IMR-90 (cell line): ENCODE measurements around the gene GPR137. TPM values are rescaled to one million over a fixed set of nuclear protein-coding genes. Genes with fewer than 3 reads are reported as not detected.
"Not testable (repeated sequence)": the region's sequence is repeated elsewhere in the genome, so short reads cannot be mapped to it uniquely, and the experiment has no call there.

ENCODE experiments used
- ATAC-seq: fragments of 200-7000 bp; cut with Tn5 transposase; 2 replicates; pipeline ENCODE4 v1.9.1; 2020; ENCODE audit warnings: low read depth, mild to moderate bottlenecking, moderate library complexity
- BruUV-seq: library from RNA; stranded (reverse); fragments of 400-500 nt; replicated peaks from 2 replicates; lab custom pipeline; 2021; lab: Mats Ljungman, UMichigan
- CTCF ChIA-PET: fragments of 300-600 bp; formaldehyde crosslinking; extraction: SDS; loops from one replicate; lab custom pipeline; 2021; ENCODE audit warnings: antibody characterized with exemption; lab: Yijun Ruan, JAX
- POLR2A ChIA-PET: fragments of 300-600 bp; sonication (Branson Sonifier 250); formaldehyde crosslinking; loops from one replicate; lab custom pipeline; 2022; ENCODE audit warnings: antibody characterized with exemption; ENCODE audit not compliant: unreplicated experiment; lab: Charles Lee
- DNase-seq: peaks from one replicate; pipeline ENCODE4 v3.0.0; 2013
- H2AFZ ChIP-seq: replicated peaks from 2 replicates; pipeline ENCODE3; 2013; ENCODE audit warnings: low read length, mild to moderate bottlenecking; ENCODE audit not compliant: poor library complexity
- H2AK5ac ChIP-seq: 2 replicates; pipeline ENCODE4 v1.6.1; 2013; ENCODE audit warnings: low read depth, low read length, inconsistent platforms
- H2AK9ac ChIP-seq: replicated peaks from 2 replicates; pipeline ENCODE3; 2013; ENCODE audit warnings: mild to moderate bottlenecking, low read depth, low read length, moderate library complexity; ENCODE audit not compliant: poor library complexity
- H2BK120ac ChIP-seq: 2 replicates; pipeline ENCODE4 v1.6.1; 2013; ENCODE audit warnings: low read depth, low read length, inconsistent platforms
- H2BK15ac ChIP-seq: 3 replicates; pipeline ENCODE4 v1.6.1; 2013; ENCODE audit warnings: low read depth, low read length, inconsistent platforms
- H2BK20ac ChIP-seq: 2 replicates; pipeline ENCODE4 v1.6.1; 2013; ENCODE audit warnings: low read depth, mild to moderate bottlenecking, inconsistent platforms, low read length, moderate library complexity
- H2BK5ac ChIP-seq: 2 replicates; pipeline ENCODE4 v1.6.1; 2013; ENCODE audit warnings: mild to moderate bottlenecking, low read depth, low read length, inconsistent platforms; ENCODE audit not compliant: poor library complexity, severe bottlenecking
- H3K14ac ChIP-seq: replicated peaks from 2 replicates; pipeline ENCODE4 v1.6.1; 2013; ENCODE audit warnings: low read depth, low read length, inconsistent platforms
- H3K18ac ChIP-seq: 2 replicates; pipeline ENCODE4 v1.6.1; 2013; ENCODE audit warnings: low read depth, low read length, control low read depth
- H3K23ac ChIP-seq: 2 replicates; pipeline ENCODE4 v1.6.1; 2013; ENCODE audit warnings: low read depth, low read length, inconsistent platforms
- H3K27ac ChIP-seq: 2 replicates; pipeline ENCODE4 v1.5.1; 2013; ENCODE audit warnings: mild to moderate bottlenecking, control low read depth, low read length; ENCODE audit not compliant: insufficient read depth
- H3K27me3 ChIP-seq: 2 replicates; pipeline ENCODE4 v1.6.1; 2013; ENCODE audit warnings: low read length; ENCODE audit not compliant: control insufficient read depth, insufficient read depth
- H3K36me3 ChIP-seq: 2 replicates; pipeline ENCODE4 v1.6.1; 2013; ENCODE audit warnings: low read length, mixed read lengths; ENCODE audit not compliant: control insufficient read depth, insufficient read depth
- H3K4ac ChIP-seq: 2 replicates; pipeline ENCODE4 v1.6.1; 2013; ENCODE audit warnings: low read depth, low read length, inconsistent platforms
- H3K4me1 ChIP-seq: 2 replicates; pipeline ENCODE4 v1.6.1; 2013; ENCODE audit warnings: low read length, mixed read lengths; ENCODE audit not compliant: control insufficient read depth, insufficient read depth
- H3K4me2 ChIP-seq: 2 replicates; pipeline ENCODE4 v1.6.1; 2013; ENCODE audit warnings: low read depth, mild to moderate bottlenecking, control low read depth, low read length, moderate library complexity
- H3K4me3 ChIP-seq: 2 replicates; pipeline ENCODE4 v1.5.1; 2013; ENCODE audit warnings: low read depth, mild to moderate bottlenecking, control low read depth, low read length, moderate library complexity; ENCODE audit not compliant: insufficient read depth
- H3K56ac ChIP-seq: 2 replicates; pipeline ENCODE4 v1.6.1; 2013; ENCODE audit warnings: low read length, inconsistent platforms; ENCODE audit not compliant: insufficient read depth; ENCODE audit errors: extremely low read depth
- H3K79me1 ChIP-seq, 2 experiments: 2 replicates each; pipeline ENCODE4 v1.6.1; 2013; ENCODE audit warnings: low read length in 2 of 2, inconsistent platforms in 1 of 2, low read depth in 1 of 2
- H3K9ac ChIP-seq: 2 replicates; pipeline ENCODE4 v1.6.1; 2013; ENCODE audit warnings: low read depth, low read length, control low read depth
- H3K9me1 ChIP-seq: 2 replicates; pipeline ENCODE4 v1.6.1; 2013; ENCODE audit warnings: low read length, inconsistent platforms; ENCODE audit not compliant: insufficient read depth
- H3K9me3 ChIP-seq: 2 replicates; pipeline ENCODE4 v1.6.1; 2013; ENCODE audit warnings: low read length; ENCODE audit not compliant: control insufficient read depth, insufficient read depth
- H4K20me1 ChIP-seq: 2 replicates; pipeline ENCODE4 v1.6.1; 2013; ENCODE audit warnings: low read length, inconsistent platforms; ENCODE audit not compliant: insufficient read depth
- H4K5ac ChIP-seq: 2 replicates; pipeline ENCODE4 v1.6.1; 2013; ENCODE audit warnings: mild to moderate bottlenecking, low read depth, low read length, control low read depth
- H4K8ac ChIP-seq, 2 experiments: 2 replicates each; pipeline ENCODE4 v1.6.1; 2013; ENCODE audit warnings: low read depth in 2 of 2, low read length in 2 of 2, control low read depth in 1 of 2, inconsistent platforms in 1 of 2
- H4K91ac ChIP-seq: 2 replicates; pipeline ENCODE4 v1.6.1; 2013; ENCODE audit warnings: low read depth, low read length, inconsistent platforms; ENCODE audit not compliant: insufficient read depth
- WGBS, 2 experiments: methylation state at CpG; one replicate each; pipeline versions ENCODE4 v1.1.5 to v1.1.7; 2013; ENCODE audit warnings: missing lambda C conversion rate in 2 of 2; ENCODE audit not compliant: insufficient read length in 1 of 2; ENCODE audit errors: extremely low coverage in 2 of 2; 5-methylcytosine and 5-hydroxymethylcytosine counted together
- dilution Hi-C: fragments of 300-500 bp; cut with HindIII; formaldehyde crosslinking; loops from one replicate; pipeline ENCODE4 v1.14.3; 2018; ENCODE audit warnings: low sequenced_read_pairs; ENCODE audit not compliant: unreplicated experiment
- in situ Hi-C: fragments of 300-500 bp; cut with MboI; formaldehyde crosslinking; loops from 3 replicates; pipeline ENCODE4 v1.14.3; 2019; ENCODE audit warnings: low sequenced_read_pairs, inconsistent platforms, mixed read lengths
- intact Hi-C: fragments of 100-400 bp; cut with micrococcal nuclease; formaldehyde crosslinking; loops from 2 replicates; pipeline ENCODE4 v1.10.0; 2022
- polyA plus RNA-seq, 3 experiments: library from polyadenylated mRNA; depleted of rRNA; stranded (reverse); fragments of >200 nt; gene quantifications; 2 replicates each; pipeline ENCODE4 v1.2.3, GENCODE V29; 2012; ENCODE audit warnings: low replicate concordance in 1 of 3
- total RNA-seq: library from RNA; depleted of rRNA; stranded (reverse); fragments of >200 nt; gene quantifications from 2 replicates; pipeline ENCODE4 v1.2.3, GENCODE V29; 2012

GPR137 gene
- total and polyA plus RNA-seq, 2 of the 4 experiments (the other 2 are of a cell fraction): 3.6 to 26.0 TPM

GRCh38 chr11:64323984-64324383 lies 38.3 kb downstream of the GPR137 start:
- BruUV-seq, POLR2A ChIA-PET: not testable (repeated sequence)

More at GRCh38 chr11:64323984-64324383, 38.3 kb downstream of the GPR137 start:
- H3K14ac ChIP-seq, H3K4ac ChIP-seq, H3K18ac ChIP-seq, H2BK20ac ChIP-seq, H2BK15ac ChIP-seq, H2BK5ac ChIP-seq, H4K8ac ChIP-seq, H3K4me1 ChIP-seq, H3K56ac ChIP-seq, H4K91ac ChIP-seq, H2AFZ ChIP-seq, H3K9me3 ChIP-seq, H3K27ac ChIP-seq, intact Hi-C loops, H3K4me2 ChIP-seq, H4K5ac ChIP-seq, dilution Hi-C loops, H4K20me1 ChIP-seq, H3K4me3 ChIP-seq, in situ Hi-C loops, ATAC-seq, H2BK120ac ChIP-seq, H3K27me3 ChIP-seq, H3K9ac ChIP-seq, H3K23ac ChIP-seq, DNase-seq, H2AK5ac ChIP-seq: not testable (repeated sequence)
- Histone ChIP-seq H3K79me1 (peaks cover 4 to 16% of the 10 kb centered on the region in 2 experiments), H2AK9ac (peak overlapping the region; percentile 50), H3K9me1 (peaks cover 12% of the 10 kb centered on the region), H3K36me3 (peaks cover 22% of the 10 kb centered on the region)
- 68% methylated on average over 2 of the region's 4 CpGs; no CpG with 5 or more reads in 1 of the 2 experiments for WGBS, 2 experiments
- CTCF ChIA-PET: interaction anchor here (1.5 kb wide), 1 partner anchor 23 kb away, joined by 5 read pairs; no protein-coding TSS in a partner anchor
